Mesendoderm (in vitro differentiated cells): Measurements from ENCODE around the gene BOK.

Experiments
- DNase-seq: peaks from one replicate; pipeline ENCODE4 v3.0.0; 2013
- H2AK5ac ChIP-seq: 2 replicates; pipeline ENCODE4 v1.6.1; 2013; ENCODE audit warnings: low read length, inconsistent platforms
- H2BK120ac ChIP-seq: 2 replicates; pipeline ENCODE4 v1.6.1; 2013; ENCODE audit warnings: low read depth, mild to moderate bottlenecking, low read length, moderate library complexity, mixed read lengths
- H2BK15ac ChIP-seq: replicated peaks from 2 replicates; pipeline ENCODE4 v1.6.1; 2013; ENCODE audit warnings: low read depth, mild to moderate bottlenecking, moderate library complexity
- H2BK5ac ChIP-seq: 2 replicates; pipeline ENCODE4 v1.6.1; 2013; ENCODE audit warnings: low read length, inconsistent platforms
- H3K18ac ChIP-seq: 2 replicates; pipeline ENCODE4 v1.6.1; 2013; ENCODE audit warnings: mild to moderate bottlenecking, low read length, mixed read lengths
- H3K23ac ChIP-seq: one replicate; pipeline ENCODE4 v1.6.1; 2013; ENCODE audit warnings: low read length
- H3K27ac ChIP-seq: 2 replicates; pipeline ENCODE4 v1.5.1; 2013; ENCODE audit warnings: low read depth, mild to moderate bottlenecking, inconsistent platforms, low read length, moderate library complexity
- H3K27me3 ChIP-seq: 2 replicates; pipeline ENCODE4 v1.6.1; 2013; ENCODE audit warnings: low read length, control low read depth, mild to moderate bottlenecking, inconsistent platforms; ENCODE audit not compliant: insufficient read depth, poor library complexity
- H3K36me3 ChIP-seq: 2 replicates; pipeline ENCODE4 v1.6.1; 2013; ENCODE audit warnings: low read length, inconsistent platforms; ENCODE audit not compliant: control insufficient read depth, insufficient read depth
- H3K4ac ChIP-seq: one replicate; pipeline ENCODE4 v1.6.1; 2013; ENCODE audit warnings: low read depth, mild to moderate bottlenecking, low read length, moderate library complexity
- H3K4me1 ChIP-seq: 2 replicates; pipeline ENCODE4 v1.6.1; 2013; ENCODE audit warnings: low read depth, low read length, inconsistent platforms; ENCODE audit not compliant: control insufficient read depth
- H3K4me2 ChIP-seq: 2 replicates; pipeline ENCODE4 v1.6.1; 2013; ENCODE audit warnings: low read length
- H3K4me3 ChIP-seq: 2 replicates; pipeline ENCODE4 v1.5.1; 2013; ENCODE audit warnings: mild to moderate bottlenecking, low read length
- H3K56ac ChIP-seq: one replicate; pipeline ENCODE4 v1.6.1; 2013; ENCODE audit warnings: low read length
- H3K79me1 ChIP-seq: 2 replicates; pipeline ENCODE4 v1.6.1; 2013; ENCODE audit warnings: low read length, inconsistent platforms
- H3K79me2 ChIP-seq: 2 replicates; pipeline ENCODE4 v1.6.1; 2013; ENCODE audit warnings: mild to moderate bottlenecking, low read length; ENCODE audit not compliant: control insufficient read depth, insufficient read depth
- H3K9ac ChIP-seq: 2 replicates; pipeline ENCODE4 v1.6.1; 2013; ENCODE audit warnings: low read length, inconsistent platforms
- H4K5ac ChIP-seq: one replicate; pipeline ENCODE4 v1.6.1; 2013; ENCODE audit warnings: low read length
- H4K8ac ChIP-seq: one replicate; pipeline ENCODE4 v1.6.1; 2013; ENCODE audit warnings: low read depth, mild to moderate bottlenecking, control low read depth, low read length, moderate library complexity
- WGBS: extraction: QIAGEN DNeasy Blood & Tissue Kit; methylation state at CpG from one replicate; pipeline ENCODE4 v1.1.7; 2013; ENCODE audit warnings: low lambda C conversion rate, missing lambda C conversion rate; ENCODE audit not compliant: insufficient coverage; ENCODE audit errors: extremely low coverage; 5-methylcytosine and 5-hydroxymethylcytosine counted together

The BOK gene

DNA sequence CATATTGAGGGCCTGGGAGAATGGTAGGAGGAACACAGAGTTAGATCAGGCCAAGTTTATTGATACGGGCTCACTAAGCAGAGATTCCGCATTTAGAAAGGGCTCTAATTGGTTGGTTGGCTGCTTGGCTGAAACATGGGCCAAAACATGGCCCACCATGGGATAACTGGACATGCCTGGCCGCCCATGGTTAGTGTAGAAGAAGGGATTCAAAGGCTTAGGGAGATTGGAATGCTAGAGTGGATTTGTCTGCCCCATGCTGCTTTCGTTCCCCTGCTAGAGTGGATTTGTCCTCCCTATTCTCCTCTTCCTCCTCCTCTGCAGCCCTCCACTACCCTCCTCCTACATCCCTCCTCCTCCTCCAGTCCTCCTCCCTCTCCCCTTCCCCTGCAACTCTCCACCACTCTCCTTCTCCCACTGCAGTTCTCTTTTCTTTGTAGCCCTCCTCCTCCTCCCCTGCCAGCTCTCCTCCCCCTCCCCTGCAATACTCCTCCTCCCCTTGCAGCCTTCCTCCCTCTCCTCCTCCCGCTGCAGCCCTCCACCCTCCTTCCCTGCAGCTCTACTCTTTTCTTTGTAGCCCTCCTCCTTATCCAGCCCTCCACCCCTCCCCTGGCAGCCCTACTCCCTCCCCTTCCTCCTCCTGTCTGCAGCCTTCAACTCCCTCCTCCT lies 17.2 kb downstream of the BOK start:
- Histone ChIP-seq H2BK15ac (no peak overlapping the region), H2BK120ac (no peak overlapping the region), H3K4me2 (no peak overlapping the region), H3K79me1 (no peaks in the 10 kb centered on the region), H3K27me3 (no peaks in the 10 kb centered on the region), H3K9ac (no peak overlapping the region), H3K4me1 (no peaks in the 10 kb centered on the region), H3K36me3 (no peaks in the 10 kb centered on the region), H3K4ac (no peak overlapping the region), H3K56ac (no peak overlapping the region), H3K27ac (no peak overlapping the region), H3K4me3 (no peak overlapping the region), H4K5ac (no peak overlapping the region), H3K23ac (no peak overlapping the region), H4K8ac (no peak overlapping the region), H2AK5ac (no peak overlapping the region), H2BK5ac (no peak overlapping the region), H3K79me2 (no peaks in the 10 kb centered on the region), H3K18ac (no peak overlapping the region)
- no CpG with 5 or more reads among the region's 5 CpGs for WGBS
- no peak for DNase-seq

DNA sequence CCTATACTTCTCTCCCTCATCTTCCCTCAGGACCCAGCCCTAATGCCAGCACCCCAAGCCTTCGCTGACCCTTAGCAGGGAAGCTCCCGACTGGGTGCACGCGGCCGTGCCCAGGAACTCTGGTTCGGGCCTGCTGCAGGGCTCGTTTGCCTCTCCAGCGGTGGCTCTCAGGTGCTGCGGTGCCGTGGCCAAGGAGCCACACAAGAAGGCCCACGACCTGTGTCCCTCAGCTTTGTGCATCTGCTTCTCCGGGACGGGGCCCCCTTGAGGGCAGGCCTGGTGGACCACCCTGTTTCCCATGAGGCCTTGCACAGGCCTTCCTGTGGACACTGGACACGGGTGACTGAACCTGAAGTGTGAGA lies 17.7 kb downstream of the BOK start:
- H2AK5ac ChIP-seq, result no peak overlapping the region
- H4K8ac ChIP-seq, result no peak overlapping the region
- H2BK5ac ChIP-seq, result no peak overlapping the region
- no peak overlapping the region for H3K56ac ChIP-seq
- no peak overlapping the region for H3K9ac ChIP-seq
- DNase-seq, result no peak
- no peak overlapping the region for H3K18ac ChIP-seq
- no peak overlapping the region for H4K5ac ChIP-seq
- H2BK120ac ChIP-seq, result no peak overlapping the region
- no peaks in the 10 kb centered on the region for H3K4me1 ChIP-seq
- H3K4ac ChIP-seq, result no peak overlapping the region
- peaks cover 1% of the 10 kb centered on the region for H3K36me3 ChIP-seq
- no peaks in the 10 kb centered on the region for H3K79me1 ChIP-seq
- no peak overlapping the region for H3K23ac ChIP-seq
- H3K4me2 ChIP-seq, result no peak overlapping the region
- no peaks in the 10 kb centered on the region for H3K27me3 ChIP-seq
- H3K27ac ChIP-seq, result no peak overlapping the region
- H2BK15ac ChIP-seq, result no peak overlapping the region
- WGBS, result no CpG with 5 or more reads among the region's 14 CpGs
- H3K79me2 ChIP-seq, result no peaks in the 10 kb centered on the region
- no peak overlapping the region for H3K4me3 ChIP-seq

DNA sequence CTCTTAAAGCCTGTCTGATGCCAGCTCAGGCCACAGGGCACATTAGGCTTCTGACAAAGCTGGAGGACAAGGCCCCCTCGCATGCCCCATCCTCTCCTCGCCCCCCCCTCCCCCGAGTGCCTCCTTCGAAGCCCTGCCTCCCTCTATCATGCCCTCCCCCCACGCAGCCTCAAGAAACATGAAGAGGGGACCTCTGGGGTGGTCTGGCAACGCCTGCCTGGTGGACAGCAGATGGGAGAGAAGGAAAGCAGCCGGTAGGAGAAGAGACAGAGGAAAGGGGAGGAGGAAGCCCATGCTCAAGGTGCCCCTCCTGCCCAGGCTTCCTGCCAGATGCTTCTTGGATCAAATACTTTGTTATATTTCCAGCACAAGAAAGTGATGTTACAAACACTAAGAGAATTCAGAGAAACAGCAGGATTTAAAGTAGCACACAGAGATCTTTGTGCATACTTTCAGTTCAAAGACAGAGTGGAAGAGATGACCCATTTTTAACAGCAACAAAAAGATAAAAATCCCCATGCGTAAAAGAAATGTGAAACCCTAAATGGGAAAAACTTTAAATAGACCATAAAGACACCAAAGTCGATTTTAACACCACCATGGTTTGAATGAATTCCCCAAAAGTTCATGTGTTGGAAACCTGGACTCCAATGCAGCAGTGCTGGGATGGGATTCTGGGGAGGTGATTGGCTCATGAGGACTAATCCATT lies 19.0 kb downstream of the BOK start:
- Histone ChIP-seq H3K79me2 (no peaks in the 10 kb centered on the region), H3K36me3 (peaks cover 1% of the 10 kb centered on the region), H4K5ac (no peak overlapping the region), H2BK5ac (no peak overlapping the region), H3K56ac (no peak overlapping the region), H3K27me3 (no peaks in the 10 kb centered on the region), H3K27ac (no peak overlapping the region), H3K79me1 (no peaks in the 10 kb centered on the region), H4K8ac (no peak overlapping the region), H2AK5ac (no peak overlapping the region), H3K9ac (no peak overlapping the region), H3K4me3 (no peak overlapping the region), H3K4me1 (no peaks in the 10 kb centered on the region), H3K4ac (no peak overlapping the region), H3K18ac (no peak overlapping the region), H2BK15ac (no peak overlapping the region), H2BK120ac (no peak overlapping the region), H3K23ac (no peak overlapping the region), H3K4me2 (no peak overlapping the region)
- WGBS, result no CpG with 5 or more reads among the region's 9 CpGs
- DNase-seq, result no peak

DNA sequence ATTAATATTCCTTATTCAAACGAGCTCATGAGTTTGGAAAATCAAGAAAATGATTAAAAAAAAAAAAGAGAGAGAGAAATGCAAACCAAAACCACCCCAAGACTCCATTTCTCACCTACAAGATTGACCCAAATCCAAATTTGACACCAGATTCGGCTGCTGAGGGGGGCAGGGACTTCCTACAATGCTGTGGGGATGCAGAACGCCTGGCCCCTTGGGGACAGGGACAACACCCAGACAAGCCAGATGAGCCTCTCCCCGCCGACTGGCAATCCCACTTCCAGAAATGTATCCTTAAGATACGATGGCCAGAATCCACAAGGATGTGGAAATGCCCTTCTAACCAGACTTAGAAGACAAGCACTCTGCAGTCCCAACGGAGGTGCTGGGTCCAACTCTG lies 20.7 kb downstream of the BOK start:
- DNase-seq, result no peak
- Histone ChIP-seq H2BK5ac (no peak overlapping the region), H3K4me1 (no peaks in the 10 kb centered on the region), H3K36me3 (peaks cover 4% of the 10 kb centered on the region), H3K27ac (no peak overlapping the region), H3K9ac (no peak overlapping the region), H3K4me2 (no peak overlapping the region), H3K79me1 (no peaks in the 10 kb centered on the region), H3K18ac (no peak overlapping the region), H4K8ac (no peak overlapping the region), H3K23ac (no peak overlapping the region), H3K4me3 (no peak overlapping the region), H2BK15ac (no peak overlapping the region), H3K4ac (no peak overlapping the region), H3K56ac (no peak overlapping the region), H2AK5ac (no peak overlapping the region), H3K27me3 (no peaks in the 10 kb centered on the region), H3K79me2 (no peaks in the 10 kb centered on the region), H4K5ac (no peak overlapping the region), H2BK120ac (no peak overlapping the region)
- WGBS, result no CpG with 5 or more reads among the region's 7 CpGs

DNA sequence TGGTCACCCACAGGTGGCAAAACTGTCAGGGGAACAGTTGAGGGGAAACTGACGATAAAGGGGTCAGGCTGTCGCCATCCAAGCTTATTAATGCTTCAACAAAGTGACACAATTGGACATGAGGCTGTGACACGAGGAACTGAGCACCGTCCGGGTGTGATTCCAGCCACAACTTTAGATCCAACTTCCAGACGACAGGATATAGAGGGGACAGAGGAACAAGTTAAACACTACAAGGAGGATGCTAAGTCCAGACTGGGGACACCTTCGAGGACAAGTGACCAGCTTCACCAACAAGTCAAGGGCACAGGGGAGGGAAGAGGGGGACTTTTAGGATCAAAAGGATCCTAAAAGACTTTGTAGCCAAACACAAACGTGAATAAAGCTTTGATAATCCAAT lies 23.8 kb downstream of the BOK start:
- Histone ChIP-seq H2BK5ac (no peak overlapping the region), H2AK5ac (no peak overlapping the region), H2BK15ac (no peak overlapping the region), H2BK120ac (no peak overlapping the region), H3K9ac (no peak overlapping the region), H3K4ac (no peak overlapping the region), H3K36me3 (peaks cover 6% of the 10 kb centered on the region), H3K18ac (no peak overlapping the region), H4K5ac (no peak overlapping the region), H3K4me3 (no peak overlapping the region), H3K4me1 (no peaks in the 10 kb centered on the region), H3K4me2 (no peak overlapping the region), H3K79me2 (no peaks in the 10 kb centered on the region), H3K27me3 (no peaks in the 10 kb centered on the region), H3K56ac (no peak overlapping the region), H3K27ac (no peak overlapping the region), H4K8ac (no peak overlapping the region), H3K79me1 (no peaks in the 10 kb centered on the region), H3K23ac (no peak overlapping the region)
- DNase-seq, result no peak
- WGBS, result no CpG with 5 or more reads among the region's 8 CpGs

DNA sequence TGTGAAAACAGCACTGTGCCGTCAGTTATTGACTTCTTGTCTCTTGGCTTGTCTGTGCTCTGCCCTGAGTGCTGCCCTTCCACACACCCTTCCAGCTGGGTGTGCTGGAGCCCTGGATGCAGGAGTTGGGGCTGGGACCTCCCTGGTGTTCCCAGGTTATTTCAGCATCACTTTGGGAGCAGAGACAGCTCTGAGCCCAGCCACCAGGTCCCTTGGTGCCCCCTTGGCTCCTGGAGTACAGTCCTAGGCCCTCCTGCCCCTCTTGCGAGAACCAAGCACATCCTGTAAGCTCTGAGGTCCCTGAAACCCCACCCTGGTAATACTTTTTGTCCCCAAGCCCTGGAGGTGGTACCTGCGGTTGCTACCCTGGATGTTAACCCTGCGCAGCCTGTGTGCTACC lies 24.3 kb downstream of the BOK start:
- Histone ChIP-seq H4K5ac (no peak overlapping the region), H2BK120ac (no peak overlapping the region), H3K4ac (no peak overlapping the region), H2BK15ac (no peak overlapping the region), H2AK5ac (no peak overlapping the region), H3K56ac (no peak overlapping the region), H3K4me3 (no peak overlapping the region), H3K4me1 (no peaks in the 10 kb centered on the region), H3K27me3 (no peaks in the 10 kb centered on the region), H2BK5ac (no peak overlapping the region), H3K23ac (no peak overlapping the region), H3K18ac (no peak overlapping the region), H4K8ac (no peak overlapping the region), H3K9ac (no peak overlapping the region), H3K79me2 (no peaks in the 10 kb centered on the region), H3K79me1 (no peaks in the 10 kb centered on the region), H3K4me2 (no peak overlapping the region), H3K27ac (no peak overlapping the region), H3K36me3 (peaks cover 6% of the 10 kb centered on the region)
- no CpG with 5 or more reads among the region's 4 CpGs for WGBS
- no peak for DNase-seq
